Mesenteric fat pad (tissue), 1 donor: Measurements from ENCODE around the gene FAR2. TPM values are rescaled to one million over a fixed set of nuclear protein-coding genes. Genes with fewer than 3 reads are reported as not detected.
"Not testable (repeated sequence)": the region's sequence is repeated elsewhere in the genome, so short reads cannot be mapped to it uniquely, and the experiment has no call there.

Experiments
- DNase-seq: peaks from one replicate; pipeline ENCODE4 v3.0.0-alpha.2; 2020; ENCODE audit warnings: low spot score
- total RNA-seq: library from RNA; stranded (reverse); fragmentation: NEBNext Ultra II Directional; extraction: Animal tissue kit (Norgen Biotek cat#: 25700); gene quantifications from one replicate; pipeline ENCODE4 v1.2.1, GENCODE V29; 2021
- donor health status: DM: yes; HTN: yes; CAD: no.

Gene FAR2
- total RNA-seq, 1 donor from 2014 or later: 14.2 TPM

DNA sequence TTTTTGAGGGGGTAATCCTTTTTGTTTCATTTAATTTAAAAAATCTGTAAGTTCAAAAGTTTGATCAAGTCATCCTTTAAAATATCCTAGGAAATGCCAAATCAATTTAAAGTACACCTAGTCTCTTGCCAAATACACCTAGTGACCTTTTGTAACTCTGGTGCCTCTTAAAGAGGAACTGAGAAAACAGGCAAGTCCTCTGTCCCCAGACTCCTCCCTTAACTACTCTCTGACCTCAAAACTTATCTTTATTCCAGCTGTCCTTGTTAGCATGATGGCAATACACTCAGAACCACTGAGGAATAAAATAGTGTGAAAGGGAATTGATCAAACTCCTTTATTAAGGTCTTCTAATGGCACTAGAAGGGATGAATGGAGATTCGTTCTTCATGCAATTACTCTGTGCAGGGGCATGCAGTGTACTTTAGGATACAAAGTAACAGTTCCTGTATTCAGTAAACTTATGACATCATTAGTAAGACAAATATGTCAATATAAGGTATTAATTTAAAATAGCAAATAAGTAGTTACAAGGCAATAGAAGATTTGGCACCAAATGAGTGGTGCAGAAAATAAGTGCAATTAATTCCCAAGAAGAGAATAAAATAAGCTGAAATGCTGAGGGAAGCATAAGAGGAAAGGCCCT lies 3.3 kb downstream of the FAR2 start:
- DNase-seq: no peak

DNA sequence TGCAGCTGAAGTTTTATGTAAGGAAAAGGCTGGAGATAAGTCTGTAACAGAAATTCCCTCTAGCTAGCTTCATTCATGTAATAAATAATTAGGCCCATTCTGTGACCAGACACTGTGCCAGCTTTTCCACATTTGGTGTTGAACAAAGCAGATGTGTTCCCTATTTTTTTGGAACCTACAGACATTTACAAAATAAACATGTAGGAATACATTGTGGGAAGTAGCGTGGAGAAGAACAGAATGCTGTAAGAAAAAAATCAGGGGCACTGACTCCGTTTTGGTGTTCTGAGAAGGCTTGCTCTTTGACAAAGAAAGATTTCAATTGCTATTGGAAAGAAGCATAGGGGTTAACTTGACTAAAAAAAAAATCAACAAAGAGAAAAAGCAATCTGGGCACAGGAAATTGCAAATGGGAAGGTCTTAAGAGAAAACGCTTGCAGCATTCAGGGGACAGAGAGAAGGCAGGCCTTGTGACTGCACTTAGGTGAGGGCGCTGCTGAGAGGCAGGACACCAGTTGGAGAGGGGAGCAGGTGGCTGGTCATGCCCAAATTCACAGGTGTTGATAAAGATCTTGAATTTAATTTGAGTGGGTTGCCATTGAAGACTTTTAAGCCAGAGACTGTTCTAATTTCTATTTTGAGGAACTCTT lies 4.0 kb downstream of the FAR2 start:
- DNase-seq: no peak

DNA sequence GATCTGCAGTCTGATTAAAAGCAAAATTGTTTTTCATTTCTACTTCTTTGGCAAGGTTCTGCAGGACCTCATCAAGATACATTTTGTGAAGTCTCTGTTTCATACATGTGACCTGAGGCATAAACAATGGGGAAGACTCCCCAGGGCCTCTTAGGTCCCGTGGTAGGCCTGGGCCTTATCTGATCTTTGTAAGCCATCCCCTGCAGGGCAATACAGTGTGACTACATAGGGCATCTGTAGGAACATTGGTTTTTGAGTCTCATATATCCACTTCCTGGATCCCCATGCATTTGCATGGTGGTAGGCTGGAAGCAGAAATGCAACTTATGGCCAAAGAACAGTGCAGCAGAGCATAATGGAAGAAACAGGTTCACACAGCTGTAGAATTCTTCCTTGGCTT lies 6.0 kb downstream of the FAR2 start:
- DNase-seq: no peak

DNA sequence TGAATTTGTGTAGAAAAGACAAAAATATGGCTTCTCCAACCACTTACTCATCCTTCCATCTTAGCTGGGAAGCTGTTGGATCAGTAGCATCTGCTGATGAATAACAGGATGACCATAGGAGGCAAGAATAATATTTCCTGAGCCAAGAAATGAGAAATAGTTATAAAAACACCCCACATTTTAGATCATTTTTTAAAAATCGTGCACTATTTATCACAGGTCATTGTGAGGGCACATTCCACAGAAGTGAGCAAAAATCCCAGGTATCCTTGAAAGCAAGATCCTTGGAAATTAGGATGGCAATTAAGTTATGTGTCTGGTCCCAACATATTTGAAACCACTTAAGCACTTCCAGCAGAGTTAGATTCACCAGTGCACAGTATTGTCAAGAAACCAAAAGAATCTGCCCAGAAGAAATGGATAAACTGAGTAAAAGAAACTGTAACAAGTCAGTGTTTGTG lies 8.4 kb downstream of the FAR2 start:
- DNase-seq: no peak

DNA sequence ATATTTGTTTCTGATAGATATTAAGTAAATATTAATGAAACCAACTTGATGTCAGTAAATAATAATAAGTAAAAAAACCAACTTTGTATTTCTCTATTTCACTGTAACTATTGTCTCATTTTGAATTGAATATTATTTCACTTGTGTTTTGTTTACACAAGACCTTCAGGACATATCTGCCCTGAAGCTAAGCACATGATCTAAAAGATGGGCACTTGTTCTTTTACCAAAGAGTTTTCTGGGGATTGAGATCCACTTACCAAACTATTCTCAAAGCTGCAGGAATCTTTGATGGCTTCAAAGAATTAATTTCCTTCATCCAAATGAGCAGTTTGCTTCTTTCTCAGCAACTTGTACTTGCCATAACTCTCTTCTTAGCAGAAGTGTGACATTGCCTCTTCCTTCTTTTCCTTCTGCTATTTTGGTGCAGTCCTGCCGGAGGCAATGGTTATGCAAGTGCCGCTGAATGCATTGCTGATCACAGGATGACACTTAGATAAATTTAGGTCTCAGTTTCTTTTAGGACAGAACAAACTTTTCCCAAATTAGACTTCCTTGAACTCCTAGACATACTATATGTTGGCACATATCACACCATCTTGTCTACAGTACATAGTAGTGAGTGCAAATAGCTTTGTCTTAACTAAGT lies 9.2 kb downstream of the FAR2 start:
- DNase-seq: no peak

DNA sequence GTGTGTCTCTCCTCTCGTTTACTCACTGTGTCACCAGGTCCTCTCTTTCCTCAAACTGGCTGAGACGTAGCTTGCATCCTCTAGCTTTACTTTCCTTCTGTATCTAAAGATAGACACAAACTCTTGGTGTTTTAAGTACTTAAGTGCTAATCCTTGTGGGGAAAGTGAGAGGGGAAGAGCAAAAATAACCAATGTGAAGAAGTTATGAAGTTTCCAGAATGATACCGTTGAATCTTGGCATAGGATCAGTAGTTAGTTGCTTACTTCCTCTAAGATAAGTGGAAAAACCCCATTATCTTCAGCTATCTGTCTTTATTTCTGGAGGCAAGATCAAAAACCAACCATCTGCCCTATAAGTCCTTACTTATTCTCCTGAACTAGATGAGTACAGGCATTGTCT lies 10.6 kb downstream of the FAR2 start:
- DNase-seq: no peak

DNA sequence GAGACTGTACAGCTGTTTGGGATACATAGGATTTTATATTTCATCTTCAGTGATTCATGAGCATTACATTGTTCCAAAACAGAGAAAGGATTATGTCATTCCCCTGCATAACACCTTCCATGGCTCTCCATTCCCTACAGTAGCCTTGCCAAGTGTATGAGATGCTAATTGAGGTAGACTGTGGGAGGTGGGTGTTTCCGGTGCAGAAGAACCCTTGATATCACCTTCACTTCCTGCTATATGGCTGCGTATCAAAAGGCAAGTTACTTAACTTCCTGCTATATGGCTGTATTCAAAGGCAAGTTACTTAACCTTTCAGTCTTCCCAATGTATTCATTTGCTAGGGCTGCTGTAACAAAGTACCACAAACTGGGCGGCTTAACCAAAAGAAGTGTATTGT lies 11.2 kb downstream of the FAR2 start:
- no peak for DNase-seq

DNA sequence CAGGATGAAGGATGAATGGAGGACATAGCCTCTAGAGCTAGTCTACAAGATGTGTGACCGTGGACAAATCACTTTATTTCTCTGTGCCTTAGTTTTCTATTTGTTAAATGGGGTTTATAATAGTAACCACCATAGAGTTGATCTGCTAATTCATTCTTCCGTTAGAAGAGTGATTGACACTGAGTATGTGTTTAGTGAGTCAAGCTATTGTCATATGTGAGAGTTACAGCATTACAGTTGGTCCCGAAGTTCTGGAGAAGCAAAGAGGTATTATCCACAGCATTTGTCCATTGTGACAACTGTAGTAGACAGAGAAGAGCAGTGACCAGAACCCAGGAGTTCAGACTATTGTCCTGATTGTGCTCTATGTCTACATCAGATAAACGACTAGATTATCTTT lies 14.1 kb downstream of the FAR2 start:
- DNase-seq: no peak

DNA sequence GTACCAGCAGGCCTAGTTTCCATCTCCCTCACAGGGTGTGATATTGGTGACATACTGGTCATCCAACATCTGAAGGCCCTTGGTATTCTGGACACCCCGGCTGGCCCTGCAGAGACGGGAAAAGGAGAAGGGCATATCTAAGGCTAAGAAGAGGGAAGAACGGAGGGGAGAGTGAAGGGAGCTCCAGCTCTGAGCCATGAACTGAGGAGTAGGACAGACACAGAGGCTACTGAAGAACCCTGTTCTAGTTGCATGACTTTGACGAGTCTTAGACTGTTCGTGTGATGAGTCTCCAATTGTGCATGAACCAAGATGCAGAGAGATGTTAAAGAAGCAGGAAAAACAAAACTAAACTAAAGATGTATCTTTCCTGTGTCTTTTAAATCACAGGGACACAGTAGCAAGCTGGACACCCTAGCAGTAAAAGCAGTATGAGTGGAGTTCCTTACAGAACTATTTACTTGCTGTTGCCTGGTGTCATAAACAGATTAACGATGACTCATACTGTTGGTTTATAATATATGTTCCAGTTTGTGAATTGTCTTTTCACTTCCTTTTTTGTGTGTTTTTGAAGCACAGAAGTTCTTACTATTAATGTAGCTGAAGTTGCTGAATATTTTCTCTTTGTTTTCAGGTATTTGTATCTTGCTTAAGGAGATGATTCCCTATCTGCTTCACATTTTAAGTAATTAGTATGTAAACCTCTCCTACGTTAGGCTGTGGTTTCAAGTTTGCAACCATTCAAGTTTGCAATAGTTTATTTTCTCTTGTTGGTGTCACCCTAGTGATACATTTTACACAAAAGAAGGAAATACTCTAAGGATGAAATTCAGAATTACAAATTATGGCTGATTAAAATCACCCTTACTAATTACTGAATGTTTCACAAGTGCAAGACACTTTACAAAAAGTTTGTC lies 15.7 kb downstream of the FAR2 start:
- no peak for DNase-seq

DNA sequence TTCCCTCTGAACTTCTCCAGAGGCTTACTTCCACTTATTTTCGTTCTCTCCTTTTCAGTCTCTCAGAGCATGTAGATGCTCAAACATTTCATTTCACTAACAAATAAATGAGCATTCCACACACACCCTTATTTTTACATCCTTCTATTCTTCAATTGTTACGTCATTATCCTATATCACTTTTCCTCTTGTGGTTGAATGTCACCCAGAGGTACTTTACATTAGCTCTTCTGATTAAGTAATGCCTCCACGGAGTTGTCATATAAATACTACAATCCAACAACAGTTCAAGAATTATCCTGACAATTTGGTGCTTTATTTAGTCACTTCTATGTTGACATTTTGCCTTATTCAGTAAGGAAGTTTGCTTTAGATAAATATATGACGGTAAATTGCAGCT lies 18.4 kb downstream of the FAR2 start:
- no peak for DNase-seq

DNA sequence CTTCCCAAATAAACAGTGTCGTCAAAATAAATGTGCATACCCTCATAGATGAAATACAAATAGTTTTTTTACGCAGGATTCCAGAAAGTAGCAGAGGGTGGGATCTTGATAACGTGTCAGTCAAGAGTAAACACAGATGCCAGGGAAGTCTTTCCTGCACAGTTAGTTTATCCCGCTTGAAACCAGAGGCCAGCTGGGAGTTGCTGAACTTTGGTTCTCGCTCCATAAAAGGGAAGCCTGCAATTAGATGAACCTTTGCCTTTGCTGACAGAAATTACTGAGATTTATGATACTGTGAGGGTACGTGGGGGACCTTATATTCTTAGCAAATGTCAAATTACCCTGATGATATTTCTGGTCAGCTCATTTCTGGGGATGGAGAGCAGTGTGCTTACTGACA lies 18.9 kb downstream of the FAR2 start:
- no peak for DNase-seq

DNA sequence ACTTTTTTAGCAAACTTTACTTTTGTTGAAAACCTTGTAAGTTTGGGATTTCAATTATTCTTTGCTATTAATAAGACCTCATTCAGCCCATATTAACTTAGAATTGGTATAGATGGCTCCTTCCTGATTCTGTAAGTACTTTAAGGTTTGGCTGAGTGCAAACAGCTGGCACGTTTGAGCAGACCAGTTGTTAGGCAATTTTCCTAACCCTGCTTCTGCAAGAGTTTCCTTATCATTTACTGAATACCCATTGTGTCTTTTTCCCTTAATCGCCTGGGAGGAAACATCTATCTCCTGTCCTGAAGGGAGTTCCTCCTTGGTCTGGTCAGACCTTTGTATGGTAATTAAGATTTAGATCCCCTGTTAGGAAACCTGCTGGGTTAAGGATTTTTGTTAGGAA lies 20.9 kb downstream of the FAR2 start:
- not testable (repeated sequence) for DNase-seq

DNA sequence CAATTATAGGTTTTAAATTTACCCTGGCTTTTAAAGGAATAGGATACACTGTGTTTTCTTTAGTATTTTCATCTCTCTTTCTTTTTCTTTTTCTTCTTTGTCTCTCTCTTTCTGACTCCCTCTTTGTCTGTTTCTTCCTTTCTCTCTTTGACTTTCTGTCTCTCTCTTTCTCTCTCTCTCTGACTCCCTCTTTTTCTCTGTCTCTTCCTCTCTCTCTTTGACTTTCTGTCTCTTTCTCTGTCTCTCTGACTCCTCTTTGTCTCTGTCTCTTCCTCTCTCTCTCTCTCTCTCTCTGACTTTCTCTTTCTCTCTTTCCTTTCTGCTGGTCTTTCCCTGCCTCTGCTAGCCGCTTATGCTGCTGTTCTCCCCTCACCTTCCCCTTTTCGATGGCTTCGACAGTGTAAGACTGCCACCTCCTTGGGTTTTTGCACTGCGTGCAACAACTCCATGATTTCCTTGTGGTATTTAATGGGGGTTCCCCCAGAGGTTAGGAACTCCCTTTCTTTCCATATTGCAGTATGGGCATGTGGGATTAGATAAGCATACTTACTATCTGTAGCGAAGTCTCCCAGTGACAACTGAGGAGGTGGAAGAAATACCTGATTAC lies 21.5 kb downstream of the FAR2 start:
- DNase-seq: not testable (repeated sequence)

DNA sequence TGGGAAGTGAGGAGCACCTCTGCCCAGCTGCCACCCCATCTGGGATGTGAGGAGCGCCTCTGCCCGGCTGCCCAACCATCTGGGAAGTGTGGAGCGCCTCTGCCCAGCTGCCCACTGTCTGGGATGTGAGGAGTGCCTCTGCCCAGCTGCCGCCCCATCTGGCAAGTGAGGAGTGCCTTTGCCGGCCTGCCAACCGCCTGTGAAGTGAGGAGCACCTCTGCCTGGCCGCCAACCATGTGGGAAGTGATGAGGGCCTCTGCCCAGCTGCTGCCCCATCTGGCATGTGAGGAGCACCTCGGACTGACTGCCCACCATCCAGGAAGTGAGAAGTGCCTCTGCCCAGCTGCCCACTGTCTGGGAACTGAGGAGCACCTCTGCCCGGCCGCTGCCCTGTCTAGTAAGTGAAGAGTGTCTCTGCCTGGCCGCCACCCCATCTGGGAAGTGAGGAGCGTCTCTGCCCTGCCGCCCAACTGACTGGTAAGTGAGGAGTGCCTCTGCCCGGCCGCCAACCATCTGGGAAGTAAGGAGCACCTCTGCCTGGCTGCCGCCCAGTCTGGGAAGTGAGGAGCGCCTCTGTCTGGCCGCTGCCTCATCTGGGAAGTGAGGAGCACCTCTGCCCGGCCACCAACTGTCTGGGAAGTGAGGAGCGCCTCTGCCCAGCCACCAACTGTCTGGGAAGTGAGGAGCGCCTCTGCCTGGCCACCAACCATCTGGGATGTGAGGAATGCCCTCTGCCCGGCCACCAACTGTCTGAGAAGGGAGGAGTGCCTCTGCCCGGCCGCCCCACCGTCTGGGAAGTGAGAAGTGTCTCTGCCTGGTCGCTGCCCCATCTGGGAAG lies 22.6 kb downstream of the FAR2 start:
- DNase-seq: no peak

DNA sequence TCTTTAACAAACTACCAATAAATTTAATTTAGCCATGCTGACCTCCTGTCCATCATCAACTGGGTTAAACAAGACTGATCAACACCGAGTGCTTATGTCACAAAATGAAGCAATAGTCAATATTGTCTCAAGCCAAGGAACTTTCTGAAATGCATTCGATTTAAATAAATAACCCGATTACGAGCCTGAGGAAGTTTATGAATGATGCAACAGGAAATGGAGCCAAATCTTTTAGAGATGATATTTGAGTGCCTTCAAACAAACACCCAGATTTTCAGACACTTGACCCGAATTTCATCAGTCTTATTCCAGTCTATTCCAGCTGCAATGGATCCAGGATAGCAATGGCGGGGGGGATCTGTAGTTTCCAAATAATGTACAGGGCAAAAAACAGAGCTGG lies 27.9 kb downstream of the FAR2 start:
- no peak for DNase-seq

DNA sequence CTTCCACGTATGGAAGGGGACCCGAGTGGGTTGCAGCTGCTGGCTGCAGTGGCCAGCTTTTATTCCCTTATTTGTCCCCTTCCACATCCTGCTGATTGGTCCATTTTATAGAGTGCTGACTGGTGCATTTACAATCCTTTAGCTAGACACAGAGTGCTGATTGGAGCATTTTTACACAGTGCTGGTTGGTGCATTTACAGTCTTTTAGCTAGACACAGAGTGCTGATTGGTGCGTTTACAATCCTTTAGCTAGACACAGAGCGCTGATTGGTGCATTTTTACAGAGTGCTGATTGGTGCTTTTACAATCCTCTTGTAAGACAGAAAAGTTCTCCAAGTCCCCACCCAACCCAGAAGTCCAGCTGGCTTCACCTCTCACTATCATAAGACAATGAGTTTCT lies 33.2 kb downstream of the FAR2 start:
- DNase-seq: not testable (repeated sequence)

DNA sequence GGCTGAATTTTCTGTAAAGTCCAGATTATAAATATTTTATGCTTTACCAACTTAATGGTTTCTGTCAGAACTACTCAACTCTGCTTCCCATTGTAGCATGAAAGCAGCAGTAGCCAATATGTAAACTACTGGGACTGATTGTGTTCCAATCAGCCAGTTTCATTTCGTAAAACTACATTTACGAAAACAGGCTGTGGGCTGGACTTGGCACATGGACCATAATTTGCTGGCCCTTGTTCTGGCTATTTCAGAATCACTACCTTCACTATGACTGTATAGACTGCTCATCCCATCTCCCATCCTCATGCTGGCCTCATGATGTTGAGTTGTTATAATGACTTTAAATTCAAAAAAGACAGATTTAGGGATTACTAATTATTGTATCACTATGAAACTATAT lies 38.7 kb downstream of the FAR2 start:
- no peak for DNase-seq

DNA sequence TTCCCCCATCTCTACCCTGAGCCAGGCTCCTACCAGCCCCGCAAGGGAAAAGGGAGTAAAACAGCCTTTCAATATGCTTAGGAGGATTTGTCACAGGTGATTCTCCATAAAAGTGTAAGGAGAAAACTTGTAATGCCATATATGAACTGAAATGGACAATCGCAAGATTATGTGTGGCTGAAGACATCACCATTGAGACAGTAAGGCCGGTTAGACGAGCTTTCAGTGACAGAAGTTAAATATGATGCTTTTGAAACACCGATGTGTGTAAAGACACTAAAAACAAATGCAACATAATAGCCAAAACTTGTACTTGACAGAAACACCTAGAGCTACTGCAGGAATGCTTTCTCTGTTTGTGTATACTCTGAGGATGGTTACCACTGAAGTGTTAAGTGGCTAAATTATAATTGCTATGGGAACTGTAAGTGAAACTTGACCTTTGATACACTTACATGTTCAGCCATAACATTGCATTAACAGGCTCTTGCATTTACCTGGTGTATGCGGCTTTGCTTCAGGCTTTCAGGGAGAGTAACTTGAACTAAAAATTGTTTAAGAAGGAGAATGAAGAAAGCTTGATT lies 42.3 kb downstream of the FAR2 start:
- DNase-seq: no peak

DNA sequence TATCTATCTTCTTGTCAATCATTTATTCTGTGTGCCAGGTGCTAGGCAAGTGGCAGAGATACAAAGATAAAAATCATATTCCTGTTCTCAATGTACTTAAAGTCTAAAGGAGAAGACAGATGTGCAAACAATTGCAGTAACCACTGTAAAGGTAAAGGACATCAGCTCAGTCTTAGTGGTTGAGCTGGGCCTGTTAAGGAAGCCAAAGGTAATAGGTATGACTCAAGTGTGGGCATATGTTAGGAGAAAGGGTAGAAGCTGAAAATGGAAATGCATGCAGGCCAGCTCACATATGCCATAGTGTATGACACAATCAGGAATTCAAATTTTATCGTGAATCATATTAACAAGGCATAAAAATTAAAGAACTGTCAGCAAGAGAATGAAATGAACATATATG lies 49.8 kb downstream of the FAR2 start:
- no peak for DNase-seq

DNA sequence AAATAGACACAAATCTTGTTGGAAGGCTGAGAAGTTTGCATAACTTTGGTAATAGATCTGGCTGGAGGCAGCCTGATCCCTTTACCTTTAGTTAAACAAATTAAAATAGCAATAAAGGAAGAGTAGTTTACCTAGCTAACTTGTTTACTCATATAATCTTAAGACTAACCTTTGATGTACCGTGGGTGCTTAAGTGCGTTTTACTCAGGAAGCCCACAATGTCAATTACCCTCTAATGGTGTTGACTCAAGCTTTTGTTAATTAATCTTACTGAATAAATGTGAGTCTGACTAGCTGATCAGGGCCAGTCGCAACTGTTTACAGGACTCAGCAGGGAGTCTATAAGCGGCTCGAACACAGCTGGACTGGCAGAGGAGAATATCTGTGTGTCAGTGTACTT lies 51.5 kb downstream of the FAR2 start:
- DNase-seq: no peak
